HCT116 (cell line): Measurements from ENCODE around the gene MRFAP1.

ENCODE experiments used
- CTCF ChIP-seq, 3 experiments: fragments of 200-600 bp in 1 of 3; sonication (generic) in 1 of 3; IDR thresholded peaks in 2 of 3; conservative IDR thresholded peaks in 1 of 3; 2 replicates each; pipeline ENCODE4 v1.5.1; 2012 to 2017; ENCODE audit warnings: low read depth in 2 of 3, low read length in 2 of 3, antibody characterized with exemption in 1 of 3, borderline replicate concordance in 1 of 3, control low read depth in 1 of 3, mild to moderate bottlenecking in 1 of 3, mixed read lengths in 1 of 3, mixed run types in 1 of 3, moderate library complexity in 1 of 3; ENCODE audit not compliant: insufficient read depth in 1 of 3
- ELF1 ChIP-seq: IDR thresholded peaks from 2 replicates; pipeline ENCODE4 v1.6.1; 2012; ENCODE audit warnings: low read depth, borderline replicate concordance
- EZH2phosphoT487 ChIP-seq: fragments of 200-600 bp; IDR thresholded peaks from 2 replicates; pipeline ENCODE4 v1.6.1; 2018; ENCODE audit warnings: antibody characterized with exemption, borderline replicate concordance
- MAX ChIP-seq: IDR thresholded peaks from 2 replicates; pipeline ENCODE4 v1.6.1; 2012
- POLR2A ChIP-seq: IDR thresholded peaks from 2 replicates; pipeline ENCODE4 v1.7.0; 2011; ENCODE audit warnings: borderline replicate concordance; ENCODE audit not compliant: insufficient read depth, insufficient read length; ENCODE audit errors: extremely low read depth
- POLR2AphosphoS5 ChIP-seq: IDR thresholded peaks from 2 replicates; pipeline ENCODE4 v1.6.1; 2011; ENCODE audit warnings: mild to moderate bottlenecking, low read depth, low read length, moderate library complexity
- RAD21 ChIP-seq: IDR thresholded peaks from 2 replicates; pipeline ENCODE4 v1.6.1; 2012; ENCODE audit warnings: low read depth, mild to moderate bottlenecking
- REST ChIP-seq: IDR thresholded peaks from 2 replicates; pipeline ENCODE4 v1.6.1; 2012; ENCODE audit warnings: low read depth
- ZBTB33 ChIP-seq: IDR thresholded peaks from 2 replicates; pipeline ENCODE4 v1.6.1; 2011; ENCODE audit warnings: mild to moderate bottlenecking, low read length, moderate library complexity; ENCODE audit not compliant: insufficient replicate concordance; ENCODE audit errors: extremely low read depth
- ZFX ChIP-seq: fragments of 450-650 bp; IDR thresholded peaks from 2 replicates; pipeline ENCODE4 v1.6.1; 2017
- ZNF274 ChIP-seq: fragments of 200-500 bp; sonication (Bioruptor generic); IDR thresholded peaks from 2 replicates; pipeline ENCODE4 v1.6.1; 2014; ENCODE audit warnings: mild to moderate bottlenecking, low read depth, low read length, inconsistent platforms

- TF ChIP-seq ELF1 = no peak
- TF ChIP-seq EZH2phosphoT487 = no peak
- TF ChIP-seq CTCF (IDR thresholded peaks at IDR 0.05 in 2 of 3, conservative IDR thresholded peaks at IDR 0.05 in 1 of 3; ENCODE audit: borderline replicate concordance in 1 of 3, insufficient read depth in 1 of 3, low read depth in 2 of 3, low read length in 2 of 3) = no peak
- TF ChIP-seq ZBTB33 = no peak
- no peak for TF ChIP-seq POLR2AphosphoS5
- no peak for TF ChIP-seq MAX
- TF ChIP-seq ZNF274 = no peak
- TF ChIP-seq REST = no peak
- no peak for TF ChIP-seq RAD21
- TF ChIP-seq POLR2A = no peak
- TF ChIP-seq ZFX = no peak
Measured at GRCh38 chr4:6598641-6599040, 41.8 kb upstream of the MRFAP1 start.
